SK-N-MC (cell line): ENCODE measurements around the gene SVOPL.

Experiments used
- DNase-seq: peaks from one replicate; pipeline ENCODE4 v3.0.0-alpha.2; 2011; ENCODE audit warnings: low read depth, low spot score
- H3K27ac ChIP-seq: fragments of 200-600 bp; sonication (generic); 2 replicates; pipeline ENCODE4 v1.5.1; 2016; ENCODE audit warnings: mixed run types
- H3K36me3 ChIP-seq: fragments of 200-600 bp; sonication (generic); 2 replicates; pipeline ENCODE4 v1.6.1; 2017; ENCODE audit warnings: antibody characterized with exemption, low read length, mixed read lengths; ENCODE audit not compliant: insufficient read depth
- H3K4me3 ChIP-seq: fragments of 200-600 bp; sonication (generic); 2 replicates; pipeline ENCODE4 v1.5.1; 2016
- H3K9ac ChIP-seq: fragments of 200-600 bp; sonication (generic); 2 replicates; pipeline ENCODE4 v1.8.0; 2017; ENCODE audit warnings: mixed run types, mixed read lengths; ENCODE audit not compliant: insufficient read length
- H3K9me3 ChIP-seq: fragments of 200-600 bp; sonication (generic); 2 replicates; pipeline ENCODE4 v1.6.1; 2017; ENCODE audit warnings: low read depth, mild to moderate bottlenecking, antibody characterized with exemption, low read length, moderate library complexity, mixed read lengths
- EZH2 ChIP-seq: fragments of 200-600 bp; sonication (generic); IDR thresholded peaks from one replicate; pipeline ENCODE4 v1.6.1; 2017; ENCODE audit warnings: antibody characterized with exemption
- FOXP2 ChIP-seq: optimal IDR thresholded peaks from 2 replicates; pipeline ENCODE3; 2011; ENCODE audit warnings: mild to moderate bottlenecking, moderate library complexity; ENCODE audit not compliant: insufficient read depth; ENCODE audit errors: extremely low read length, control extremely low read depth
- POLR2AphosphoS5 ChIP-seq: IDR thresholded peaks from 2 replicates; pipeline ENCODE4 v1.6.1; 2012; ENCODE audit warnings: mild to moderate bottlenecking, low read depth, low read length, borderline replicate concordance

Gene SVOPL

GRCh38 chr7:138546829-138547228 lies 154.3 kb downstream of the SVOPL start:
- H3K9ac ChIP-seq = no peak overlapping the region

GRCh38 chr7:138546064-138546619 lies 155.0 kb downstream of the SVOPL start:
- H3K9ac ChIP-seq = no peak overlapping the region
- TF ChIP-seq POLR2AphosphoS5 = no peak
- TF ChIP-seq FOXP2 = no peak
- H3K27ac ChIP-seq = no peak overlapping the region
- no peaks in the 10 kb centered on the region for H3K9me3 ChIP-seq
- H3K4me3 ChIP-seq = no peak overlapping the region
- H3K36me3 ChIP-seq = peaks cover 14% of the 10 kb centered on the region
- DNase-seq = no peak

More at GRCh38 chr7:138546829-138547228, 154.3 kb downstream of the SVOPL start:
- TF ChIP-seq POLR2AphosphoS5 (no peak), FOXP2 (no peak), EZH2 (no peak)
- peaks cover 18% of the 10 kb centered on the region for H3K36me3 ChIP-seq
- no peak overlapping the region for H3K27ac ChIP-seq
- H3K9me3 ChIP-seq = no peaks in the 10 kb centered on the region
- H3K4me3 ChIP-seq = no peak overlapping the region
- no peak for DNase-seq

- Histone ChIP-seq H3K27ac (no peak overlapping the region), H3K36me3 (peaks cover 16% of the 10 kb centered on the region), H3K9me3 (no peaks in the 10 kb centered on the region)
Observed at GRCh38 chr7:138545123-138545522, 156.0 kb downstream of the SVOPL start.

More at GRCh38 chr7:138545123-138545522, 156.0 kb downstream of the SVOPL start:
- Histone ChIP-seq H3K9ac (no peak overlapping the region), H3K4me3 (no peak overlapping the region)
- no peak for TF ChIP-seq POLR2AphosphoS5
- no peak for TF ChIP-seq EZH2
- DNase-seq = no peak
